Kidney (tissue), 14 donors: ENCODE results near the gene TRPC4. TPM values are rescaled to one million over a fixed set of nuclear protein-coding genes. Genes with fewer than 3 reads are reported as not detected.

Experiments used
- DNase-seq, 5 donors: peaks; one replicate each; pipeline ENCODE4 v3.0.0-alpha.2; 2013 to 2020
- FAIRE-seq: peaks from 2 replicates; lab custom pipeline; 2012; peaks lifted over from hg19 to GRCh38; lab: Jason Lieb, UNC
- H3K27ac ChIP-seq, 2 donors: one replicate each; pipeline ENCODE4 v1.7.0; 2013; ENCODE audit warnings: low read depth in 2 of 2, low read length in 2 of 2, inconsistent platforms in 1 of 2
- H3K27me3 ChIP-seq: one replicate; pipeline ENCODE4 v1.7.1; 2013; ENCODE audit warnings: low read length, inconsistent platforms; ENCODE audit not compliant: control insufficient read depth, insufficient read depth
- H3K36me3 ChIP-seq, 3 donors: one replicate each; pipeline versions ENCODE4 v1.7.0 to v1.7.1; 2013; ENCODE audit warnings: low read length in 3 of 3, control low read depth in 1 of 3, inconsistent platforms in 1 of 3; ENCODE audit not compliant: insufficient read depth in 3 of 3, control insufficient read depth in 2 of 3
- H3K4me1 ChIP-seq, 3 donors: one replicate each; pipeline versions ENCODE4 v1.7.0 to v1.7.1; 2013; ENCODE audit warnings: low read length in 3 of 3, inconsistent platforms in 1 of 3, low read depth in 1 of 3; ENCODE audit not compliant: control insufficient read depth in 2 of 3, insufficient read depth in 2 of 3
- H3K4me3 ChIP-seq, 3 donors: one replicate each; pipeline versions ENCODE4 v1.7.0 to v1.8.1; 2013; ENCODE audit warnings: low read length in 3 of 3, control low read depth in 1 of 3, inconsistent platforms in 1 of 3
- H3K9ac ChIP-seq, 3 donors: one replicate each; pipeline versions ENCODE4 v1.7.0 to v1.7.1; 2013; ENCODE audit warnings: low read length in 3 of 3, control low read depth in 1 of 3, inconsistent platforms in 1 of 3
- H3K9me3 ChIP-seq, 3 donors: one replicate each; pipeline versions ENCODE4 v1.7.0 to v1.7.1; 2013; ENCODE audit warnings: low read length in 3 of 3, control low read depth in 1 of 3, inconsistent platforms in 1 of 3; ENCODE audit not compliant: control insufficient read depth in 2 of 3, insufficient read depth in 1 of 3
- intact Hi-C: fragments of 100-400 bp; cut with DNase I; formaldehyde crosslinking; loops from one replicate; pipeline ENCODE4 v1.11.1; 2022
- polyA plus RNA-seq: library from polyadenylated mRNA; stranded (reverse); fragments of 350-450 nt; fragmentation: Illumina TruSeq; extraction: RNeasy Lipid Tissue Mini Kit (QIAGEN cat#74804); gene quantifications from one replicate; pipeline ENCODE4 v1.2.3, GENCODE V29; 2014; ENCODE audit warnings: low read depth, low replicate concordance; ENCODE audit not compliant: insufficient read depth
- total RNA-seq: library from RNA; stranded (reverse); fragmentation: NEBNext Ultra II Directional; extraction: Animal tissue kit (Norgen Biotek cat#: 25700); gene quantifications from one replicate; pipeline ENCODE4 v1.2.1, GENCODE V29; 2021
- TF ChIP-seq, protein P1 (sequence below): IDR thresholded peaks from 3 replicates; pipeline ENCODE4 v1.5.1; 2012; ENCODE audit warnings: mild to moderate bottlenecking, moderate library complexity, borderline replicate concordance; ENCODE audit not compliant: insufficient read depth; ENCODE audit errors: extremely low read depth
- donor health status: control.
- donor health status: control.
- donor health status: control.
- donor health status: control.
- donor health status: control.
- donor health status: DM: yes; HTN: yes; CAD: no.
- donor health status: Normal renal cell carcinoma (clear cell type).

TRPC4 gene
- total and polyA plus RNA-seq, 2 donors from 2014 or later, result 0.62 to 2.9 TPM

GRCh38 chr13:37709318-37709717 lies 160.3 kb downstream of the TRPC4 start:
- intact Hi-C loops, result no loop called here
- Histone ChIP-seq H3K9me3 (no peaks in the 10 kb centered on the region), H3K4me1 (no peaks in the 10 kb centered on the region), H3K27me3 (no peaks in the 10 kb centered on the region), H3K4me3 (no peak overlapping the region), H3K9ac (no peak overlapping the region), H3K27ac (no peak overlapping the region), H3K36me3 (no peaks in the 10 kb centered on the region)
- TF ChIP-seq, protein P1, sequence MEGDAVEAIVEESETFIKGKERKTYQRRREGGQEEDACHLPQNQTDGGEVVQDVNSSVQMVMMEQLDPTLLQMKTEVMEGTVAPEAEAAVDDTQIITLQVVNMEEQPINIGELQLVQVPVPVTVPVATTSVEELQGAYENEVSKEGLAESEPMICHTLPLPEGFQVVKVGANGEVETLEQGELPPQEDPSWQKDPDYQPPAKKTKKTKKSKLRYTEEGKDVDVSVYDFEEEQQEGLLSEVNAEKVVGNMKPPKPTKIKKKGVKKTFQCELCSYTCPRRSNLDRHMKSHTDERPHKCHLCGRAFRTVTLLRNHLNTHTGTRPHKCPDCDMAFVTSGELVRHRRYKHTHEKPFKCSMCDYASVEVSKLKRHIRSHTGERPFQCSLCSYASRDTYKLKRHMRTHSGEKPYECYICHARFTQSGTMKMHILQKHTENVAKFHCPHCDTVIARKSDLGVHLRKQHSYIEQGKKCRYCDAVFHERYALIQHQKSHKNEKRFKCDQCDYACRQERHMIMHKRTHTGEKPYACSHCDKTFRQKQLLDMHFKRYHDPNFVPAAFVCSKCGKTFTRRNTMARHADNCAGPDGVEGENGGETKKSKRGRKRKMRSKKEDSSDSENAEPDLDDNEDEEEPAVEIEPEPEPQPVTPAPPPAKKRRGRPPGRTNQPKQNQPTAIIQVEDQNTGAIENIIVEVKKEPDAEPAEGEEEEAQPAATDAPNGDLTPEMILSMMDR, result no peak
- DNase-seq (no peak), FAIRE-seq (no peak)

DNA sequence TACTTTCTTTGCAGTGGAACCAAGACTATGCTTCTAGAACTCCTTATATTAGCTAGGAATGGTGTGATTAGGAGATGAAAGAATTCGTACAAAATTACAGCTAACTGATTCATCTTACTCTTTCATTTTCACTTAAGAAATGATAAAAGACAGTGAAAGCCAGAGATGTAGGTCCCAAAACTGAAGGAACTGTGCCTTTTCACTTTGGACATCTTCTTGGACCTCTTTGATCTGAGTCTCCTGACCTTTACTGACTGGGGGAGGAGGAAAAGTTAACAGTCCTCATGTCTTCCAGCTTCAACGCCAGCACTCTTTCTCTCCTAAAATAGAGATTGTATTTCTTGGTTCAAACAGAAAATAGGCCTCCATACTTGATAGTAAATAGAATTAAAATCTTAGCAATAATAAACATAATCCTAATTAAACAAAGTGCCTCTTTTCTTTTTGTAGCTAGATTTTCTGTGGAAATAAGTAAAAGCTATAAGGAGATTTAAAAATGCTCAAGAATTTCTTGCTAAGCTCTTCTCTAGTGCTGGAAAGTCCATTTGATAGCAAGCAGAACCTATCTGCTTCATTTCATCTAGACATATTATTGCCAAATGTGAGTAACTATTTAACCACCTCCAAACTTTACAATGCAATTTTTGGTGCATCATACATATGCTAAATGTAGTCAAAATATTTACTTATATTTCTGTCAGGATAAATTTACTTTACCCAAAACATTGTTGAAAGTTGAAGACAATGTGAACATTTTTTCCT lies 161.7 kb downstream of the TRPC4 start:
- Histone ChIP-seq H3K9me3 (no peaks in the 10 kb centered on the region), H3K27me3 (no peaks in the 10 kb centered on the region), H3K4me3 (no peak overlapping the region), H3K9ac (no peak overlapping the region), H3K27ac (no peak overlapping the region), H3K4me1 (no peaks in the 10 kb centered on the region), H3K36me3 (no peaks in the 10 kb centered on the region)
- intact Hi-C loops, result no loop called here
- DNase-seq (no peak), FAIRE-seq (no peak)
- TF ChIP-seq, protein P1, result no peak

DNA sequence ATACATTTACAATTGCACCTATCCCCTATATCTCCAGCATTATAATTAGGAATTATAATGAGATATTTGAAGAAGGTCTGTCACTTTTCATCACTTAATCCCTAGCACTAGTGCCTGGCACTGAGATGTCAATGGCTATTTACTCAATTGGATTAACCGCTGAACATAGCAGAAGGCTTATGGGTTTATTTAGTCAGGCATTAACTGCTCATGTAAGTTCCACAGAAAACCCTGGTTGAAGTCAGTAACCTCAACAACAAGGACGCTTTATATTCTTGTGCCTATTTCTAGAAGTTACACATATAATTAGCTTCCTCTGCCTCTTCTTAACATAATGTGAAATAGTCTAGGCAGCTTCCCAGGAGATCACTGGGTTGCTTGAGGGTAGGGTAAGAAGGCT lies 163.5 kb downstream of the TRPC4 start:
- intact Hi-C loops, result no loop called here

More for the DNA sequence above, 163.5 kb downstream of the TRPC4 start:
- Histone ChIP-seq H3K36me3 (no peaks in the 10 kb centered on the region), H3K27me3 (no peaks in the 10 kb centered on the region), H3K4me1 (no peaks in the 10 kb centered on the region), H3K9me3 (no peaks in the 10 kb centered on the region), H3K9ac (no peak overlapping the region), H3K27ac (no peak overlapping the region), H3K4me3 (no peak overlapping the region)
- TF ChIP-seq, protein P1, result no peak
- FAIRE-seq (no peak), DNase-seq (no peak)
